HG03442 (cell line): ENCODE measurements around the gene ARL6.
A peak's percentile ranks its signal among the peaks of the same experiment; 100 is the strongest.

Experiments
- ATAC-seq: cut with Tn5 transposase; IDR thresholded peaks from one replicate; pipeline ENCODE4 v1.9.1; 2021; ENCODE audit warnings: mild to moderate bottlenecking, moderate library complexity; ENCODE audit not compliant: unreplicated experiment

The ARL6 gene

GRCh38 chr3:97764407-97765238, at the start of gene ARL6:
TSS of gene ARL6 (plus strand) at chr3:97764758. CDS start at chr3:97768108, 3,350 bp downstream.
- ATAC-seq = peak; percentile 94

- peak; percentile 95 for ATAC-seq
These were observed 45.3 kb upstream of the ARL6 start for GRCh38 chr3:97719156-97719821.

- ATAC-seq = no peak
These were observed 44.1 kb upstream of the ARL6 start for GRCh38 chr3:97720417-97720816.

GRCh38 chr3:97721446-97721845, 43.1 kb upstream of the ARL6 start:
- no peak for ATAC-seq

GRCh38 chr3:97736928-97737327, 27.6 kb upstream of the ARL6 start:
- ATAC-seq = no peak

- ATAC-seq = no peak
These were observed 25.8 kb upstream of the ARL6 start for GRCh38 chr3:97738761-97739160.

GRCh38 chr3:97742036-97742435, 22.5 kb upstream of the ARL6 start:
- ATAC-seq = no peak

GRCh38 chr3:97744289-97744688, 20.3 kb upstream of the ARL6 start:
- ATAC-seq = no peak

GRCh38 chr3:97763586-97764406, 762 bp upstream of the ARL6 start:
- ATAC-seq = no peak

GRCh38 chr3:97765336-97765735, 778 bp downstream of the ARL6 start:
- no peak for ATAC-seq

- no peak for ATAC-seq
These were observed 8.4 kb downstream of the ARL6 start for GRCh38 chr3:97772926-97773325.

GRCh38 chr3:97778152-97778551, 13.6 kb downstream of the ARL6 start:
- no peak for ATAC-seq

GRCh38 chr3:97793420-97794019, 29.0 kb downstream of the ARL6 start:
- peak; percentile 83 for ATAC-seq

- no peak for ATAC-seq
These were observed 31.4 kb downstream of the ARL6 start for GRCh38 chr3:97795951-97796350.

- ATAC-seq = no peak
These were observed 39.9 kb downstream of the ARL6 start for GRCh38 chr3:97804471-97804870.

- no peak for ATAC-seq
These were observed 46.3 kb downstream of the ARL6 start for GRCh38 chr3:97810779-97811390.

- peak; percentile 57 for ATAC-seq
These were observed 50.8 kb downstream of the ARL6 start for GRCh38 chr3:97815149-97815917.

GRCh38 chr3:97816811-97817210, 52.3 kb downstream of the ARL6 start:
- ATAC-seq = no peak

GRCh38 chr3:97817965-97818364, 53.4 kb downstream of the ARL6 start:
- no peak for ATAC-seq

GRCh38 chr3:97820780-97821179, 56.2 kb downstream of the ARL6 start:
- no peak for ATAC-seq
